ENCODE results near the gene GPR142.

Gene GPR142

GRCh38 chr17:74367206-74367605, at the start of gene GPR142:
GPR142 (plus strand) TSS chr17:74367506; CDS start chr17:74369541, 2,035 bp downstream.
- no peak for DNase-seq

GRCh38 chr17:74318391-74318790, 48.9 kb upstream of the GPR142 start:
- no peak for DNase-seq

GRCh38 chr17:74324521-74324920, 42.8 kb upstream of the GPR142 start:
- DNase-seq = no peak

- DNase-seq = no peak
Measured at GRCh38 chr17:74325376-74325742, 41.9 kb upstream of the GPR142 start.

GRCh38 chr17:74325743-74326379, 41.4 kb upstream of the GPR142 start, which contains the start of gene KIF19:
KIF19 (plus strand) TSS chr17:74326226; CDS start chr17:74326350, 124 bp downstream.
- peak; percentile 64 for DNase-seq

- DNase-seq = no peak
Measured at GRCh38 chr17:74326506-74326905, 40.8 kb upstream of the GPR142 start.

GRCh38 chr17:74328487-74328886, 38.8 kb upstream of the GPR142 start:
- DNase-seq = no peak

GRCh38 chr17:74329378-74329777, 37.9 kb upstream of the GPR142 start:
- no peak for DNase-seq

GRCh38 chr17:74330446-74330845, 36.9 kb upstream of the GPR142 start:
- no peak for DNase-seq

- no peak for DNase-seq
Measured at GRCh38 chr17:74332017-74332650, 35.2 kb upstream of the GPR142 start.

- DNase-seq = no peak
Measured at GRCh38 chr17:74332763-74333283, 34.5 kb upstream of the GPR142 start.

GRCh38 chr17:74334393-74335039, 32.8 kb upstream of the GPR142 start:
- DNase-seq = no peak

GRCh38 chr17:74335529-74336062, 31.7 kb upstream of the GPR142 start:
- DNase-seq = no peak

GRCh38 chr17:74336307-74336706, 31.0 kb upstream of the GPR142 start:
- no peak for DNase-seq

GRCh38 chr17:74337834-74338500, 29.3 kb upstream of the GPR142 start:
- DNase-seq = peak; percentile 40

GRCh38 chr17:74339537-74340195, 27.6 kb upstream of the GPR142 start:
- no peak for DNase-seq

- no peak for DNase-seq
Measured at GRCh38 chr17:74340470-74341023, 26.8 kb upstream of the GPR142 start.

GRCh38 chr17:74342224-74342623, 25.1 kb upstream of the GPR142 start:
- DNase-seq = no peak

GRCh38 chr17:74343121-74343520, 24.2 kb upstream of the GPR142 start:
- DNase-seq = no peak

- no peak for DNase-seq
Measured at GRCh38 chr17:74343526-74344284, 23.6 kb upstream of the GPR142 start.

GRCh38 chr17:74344658-74345057, 22.6 kb upstream of the GPR142 start:
- no peak for DNase-seq
